ENCODE results near the gene ZGPAT. TPM values are rescaled to one million over a fixed set of nuclear protein-coding genes. Genes with fewer than 3 reads are reported as not detected.

Gene ZGPAT
- total and polyA plus RNA-seq, 5 donors: 14.5 to 29.5 (median 17.6) TPM

DNA sequence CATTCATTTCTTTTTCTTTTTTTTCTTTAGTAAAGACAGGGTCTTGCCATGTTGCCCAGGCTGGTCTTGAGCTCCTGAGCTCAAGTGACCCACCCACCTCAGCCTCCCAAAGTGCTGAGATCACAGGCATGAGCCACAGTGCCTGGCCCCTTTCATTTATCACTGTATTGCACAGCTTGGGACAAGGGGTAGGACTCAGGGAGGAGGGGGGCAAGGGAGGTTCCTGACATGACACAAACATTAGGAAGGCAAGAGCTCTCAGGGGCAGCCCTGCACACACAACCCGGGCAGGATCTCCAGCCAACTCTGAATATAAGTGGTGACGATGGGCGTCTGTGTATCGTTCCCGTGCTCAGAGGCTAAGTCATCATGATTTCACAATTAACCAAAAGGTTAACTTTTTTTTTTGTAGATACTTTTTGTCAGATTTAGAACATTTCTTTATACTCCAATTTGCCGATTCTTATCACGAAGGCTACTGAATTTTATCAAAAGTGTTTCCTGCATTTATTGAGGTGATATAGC, 51.6 kb downstream of the ZGPAT start:
- H3K4me1 ChIP-seq (ENCODE audit: control insufficient read depth, insufficient read depth, low read length): no peaks in the 10 kb centered on the region
- H3K9me3 ChIP-seq (ENCODE audit: control insufficient read depth, low read length): no peaks in the 10 kb centered on the region
- intact Hi-C loops (cut with DNase I): loop anchor here in 1 of 4 donors (10.0 kb wide), 1 partner anchor 215 kb away; the partner anchor contains the start of gene SRMS
- no peak overlapping the region for H3K4me3 ChIP-seq (ENCODE audit: low read length)
- no peak for ATAC-seq
- H3K27ac ChIP-seq (ENCODE audit: low read length): no peak overlapping the region
- DNase-seq: peak in 1 of 3 donors; percentile 6
- 84% methylated on average over 7 of the region's 7 CpGs for WGBS
- H3K27me3 ChIP-seq (ENCODE audit: control insufficient read depth, insufficient read depth): no peaks in the 10 kb centered on the region

DNA sequence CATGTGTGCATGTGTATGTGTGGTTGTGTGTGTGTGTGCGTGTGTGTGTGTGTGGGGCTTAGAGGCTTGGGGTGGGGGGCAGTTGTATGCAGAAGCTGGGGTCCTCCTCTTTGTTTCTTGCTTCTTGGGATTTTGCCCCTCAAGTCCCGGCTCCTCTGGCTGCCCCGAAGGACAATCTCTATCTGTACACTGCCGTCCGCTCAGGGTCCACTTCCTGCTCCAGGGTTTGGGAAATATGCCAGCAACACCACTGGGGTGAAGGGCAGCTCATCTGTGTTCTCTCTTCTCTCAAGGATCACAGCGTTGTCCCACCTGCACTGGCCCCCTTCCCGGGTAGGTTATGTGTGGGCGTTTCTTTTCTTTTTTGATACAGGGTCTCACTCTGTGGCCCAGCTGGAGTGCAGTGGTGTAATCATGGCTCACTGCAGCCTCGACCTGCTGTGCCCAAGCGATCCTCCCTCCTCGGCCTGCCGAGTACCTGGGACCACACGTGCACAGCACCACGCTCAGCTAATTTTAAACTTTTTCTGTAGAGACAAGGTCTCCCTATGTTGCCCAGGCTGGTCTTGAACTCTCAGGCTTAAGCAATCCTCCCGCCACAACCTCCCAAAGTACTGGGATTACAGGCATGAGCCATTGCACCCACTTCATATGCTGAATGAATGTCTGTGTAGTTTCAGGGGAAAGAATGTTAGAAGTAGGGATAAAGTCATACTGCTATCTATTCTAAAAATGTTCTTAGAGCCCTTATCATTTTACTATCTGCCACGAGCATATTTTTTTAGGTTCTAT, 57.4 kb downstream of the ZGPAT start:
- intact Hi-C loops (cut with DNase I): no loop called here
- Histone ChIP-seq H3K27ac (ENCODE audit: low read length) (no peak overlapping the region), H3K9me3 (ENCODE audit: control insufficient read depth, low read length) (no peaks in the 10 kb centered on the region), H3K4me3 (ENCODE audit: low read length) (no peak overlapping the region), H3K27me3 (ENCODE audit: control insufficient read depth, insufficient read depth) (no peaks in the 10 kb centered on the region), H3K4me1 (ENCODE audit: control insufficient read depth, insufficient read depth, low read length) (peaks cover 6% of the 10 kb centered on the region)
- WGBS: 61% methylated on average over 16 of the region's 16 CpGs
- DNase-seq (peak in 2 of 3 donors; percentile 15 to 30), ATAC-seq (peak in 1 of 2 donors; percentile 15)

DNA sequence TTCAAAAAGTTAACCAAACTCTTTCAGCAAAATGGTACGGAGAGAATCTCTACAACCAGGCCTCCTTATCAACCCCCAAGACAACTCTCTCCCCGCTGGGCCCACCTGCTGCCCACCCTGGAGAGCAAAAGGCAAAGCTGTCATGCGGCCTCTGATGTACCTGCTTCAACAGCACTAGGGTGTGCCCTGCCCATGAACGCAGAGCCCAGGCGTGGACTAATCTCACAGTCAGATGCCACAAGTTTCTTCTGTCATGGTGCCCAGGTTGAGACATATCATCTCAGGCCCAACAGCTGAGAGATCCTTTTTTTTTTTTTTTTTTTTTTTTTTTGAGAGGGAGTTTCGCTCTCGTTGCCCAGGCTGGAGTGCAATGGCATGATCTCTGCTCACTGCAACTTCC, 58.1 kb downstream of the ZGPAT start:
- Histone ChIP-seq H3K4me3 (ENCODE audit: low read length) (no peak overlapping the region), H3K4me1 (ENCODE audit: control insufficient read depth, insufficient read depth, low read length) (peaks cover 6% of the 10 kb centered on the region), H3K9me3 (ENCODE audit: control insufficient read depth, low read length) (no peaks in the 10 kb centered on the region), H3K27ac (ENCODE audit: low read length) (no peak overlapping the region), H3K27me3 (ENCODE audit: control insufficient read depth, insufficient read depth) (no peaks in the 10 kb centered on the region)
- intact Hi-C loops (cut with DNase I): no loop called here
- ATAC-seq: no peak
- peak in 2 of 3 donors; percentile 31 to 42 for DNase-seq
- 88% methylated on average over 7 of the region's 7 CpGs for WGBS

DNA sequence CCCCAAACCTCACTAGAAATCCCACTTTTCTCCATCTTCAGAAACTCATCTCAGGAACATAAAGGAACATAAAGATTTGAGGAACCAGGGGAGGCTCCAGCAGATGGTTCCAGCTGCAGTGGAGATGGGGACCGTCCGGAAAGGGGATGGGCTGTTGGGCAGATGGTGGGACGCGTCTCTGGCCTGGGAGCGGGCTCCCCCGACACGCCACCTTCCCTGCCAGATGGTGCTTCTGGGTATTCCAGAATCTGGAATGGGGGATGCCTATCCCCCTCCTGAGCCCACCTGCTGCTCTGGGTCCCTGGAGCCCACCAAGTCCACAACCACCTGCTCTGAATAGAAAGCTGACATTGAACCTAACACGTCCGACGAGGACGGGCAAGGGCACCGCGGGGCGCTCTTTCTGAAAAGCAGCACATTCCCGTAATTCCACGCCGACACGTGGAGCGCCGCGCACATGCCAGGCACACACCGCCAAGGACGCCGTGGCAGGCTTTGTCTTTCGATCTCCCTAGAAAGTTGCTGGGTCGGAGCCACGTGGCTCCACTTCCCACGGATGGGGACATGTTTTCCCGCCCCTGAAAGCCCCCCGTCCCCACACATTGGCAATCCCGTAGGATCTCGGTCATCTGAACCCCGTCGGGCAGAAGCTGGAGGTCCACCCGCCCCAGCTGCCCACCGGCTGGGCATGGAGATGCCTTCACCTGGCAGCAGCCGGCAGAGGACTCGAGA, 59.0 kb downstream of the ZGPAT start:
- H3K4me3 ChIP-seq (ENCODE audit: low read length): no peak overlapping the region
- intact Hi-C loops (cut with DNase I): no loop called here
- H3K27ac ChIP-seq (ENCODE audit: low read length): no peak overlapping the region
- peaks cover 6% of the 10 kb centered on the region for H3K4me1 ChIP-seq (ENCODE audit: control insufficient read depth, insufficient read depth, low read length)
- 93% methylated on average over 38 of the region's 38 CpGs for WGBS
- H3K9me3 ChIP-seq (ENCODE audit: control insufficient read depth, low read length): no peaks in the 10 kb centered on the region
- DNase-seq (peak in 2 of 3 donors; percentile 40 to 41), ATAC-seq (no peak)
- H3K27me3 ChIP-seq (ENCODE audit: control insufficient read depth, insufficient read depth): no peaks in the 10 kb centered on the region

DNA sequence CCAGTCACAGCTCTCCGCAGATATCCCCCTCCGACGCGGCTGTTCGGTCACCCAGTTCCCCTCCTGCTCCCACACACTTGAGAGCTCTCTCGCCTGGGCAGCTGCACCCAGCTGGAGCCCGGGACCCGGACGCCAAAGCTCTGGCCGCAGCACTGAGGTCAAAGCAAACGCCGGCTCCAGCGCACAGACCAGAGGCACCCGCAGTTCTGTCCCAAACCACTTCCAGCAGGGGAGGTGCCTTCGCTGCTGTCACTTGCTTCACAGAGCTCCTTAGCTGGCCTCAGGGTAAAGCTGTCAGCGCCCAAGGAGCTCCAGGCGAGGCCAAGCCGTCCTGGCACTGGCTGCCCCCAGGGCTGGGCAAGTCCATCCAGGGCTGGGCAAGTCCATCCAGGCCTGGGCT, 59.6 kb downstream of the ZGPAT start:
- Histone ChIP-seq H3K4me1 (ENCODE audit: control insufficient read depth, insufficient read depth, low read length) (peaks cover 6% of the 10 kb centered on the region), H3K9me3 (ENCODE audit: control insufficient read depth, low read length) (no peaks in the 10 kb centered on the region), H3K4me3 (ENCODE audit: low read length) (no peak overlapping the region), H3K27me3 (ENCODE audit: control insufficient read depth, insufficient read depth) (no peaks in the 10 kb centered on the region), H3K27ac (ENCODE audit: low read length) (no peak overlapping the region)
- intact Hi-C loops (cut with DNase I): no loop called here
- WGBS: 83% methylated on average over 18 of the region's 18 CpGs
- peak in 2 of 3 donors; percentile 70 to 80 for DNase-seq
- ATAC-seq: peak; percentile 28 to 30

DNA sequence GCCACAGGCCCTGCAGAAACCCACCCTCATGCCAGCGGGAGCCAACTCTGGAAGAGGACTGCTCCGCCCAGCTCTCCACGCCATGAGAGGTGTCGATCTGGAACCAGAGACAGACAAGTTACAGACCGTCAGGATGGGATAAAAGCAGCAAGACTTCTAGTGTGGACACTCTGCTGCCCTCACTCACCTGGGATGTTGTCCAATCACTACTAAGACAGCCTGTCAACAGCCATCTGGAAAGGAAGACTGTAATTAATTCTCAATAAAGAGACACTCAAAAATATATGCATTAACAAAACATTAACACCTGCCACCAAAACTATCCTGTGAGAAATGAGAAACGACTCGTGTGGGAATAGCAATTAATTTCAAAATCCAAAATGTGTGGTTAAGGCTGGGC, 60.0 kb downstream of the ZGPAT start:
- no peak overlapping the region for H3K4me3 ChIP-seq (ENCODE audit: low read length)
- no peaks in the 10 kb centered on the region for H3K9me3 ChIP-seq (ENCODE audit: control insufficient read depth, low read length)
- WGBS: 80% methylated on average over 7 of the region's 7 CpGs
- intact Hi-C loops (cut with DNase I): no loop called here
- H3K4me1 ChIP-seq (ENCODE audit: control insufficient read depth, insufficient read depth, low read length): peaks cover 6% of the 10 kb centered on the region
- no peak for ATAC-seq
- H3K27me3 ChIP-seq (ENCODE audit: control insufficient read depth, insufficient read depth): no peaks in the 10 kb centered on the region
- H3K27ac ChIP-seq (ENCODE audit: low read length): no peak overlapping the region
- no peak for DNase-seq

DNA sequence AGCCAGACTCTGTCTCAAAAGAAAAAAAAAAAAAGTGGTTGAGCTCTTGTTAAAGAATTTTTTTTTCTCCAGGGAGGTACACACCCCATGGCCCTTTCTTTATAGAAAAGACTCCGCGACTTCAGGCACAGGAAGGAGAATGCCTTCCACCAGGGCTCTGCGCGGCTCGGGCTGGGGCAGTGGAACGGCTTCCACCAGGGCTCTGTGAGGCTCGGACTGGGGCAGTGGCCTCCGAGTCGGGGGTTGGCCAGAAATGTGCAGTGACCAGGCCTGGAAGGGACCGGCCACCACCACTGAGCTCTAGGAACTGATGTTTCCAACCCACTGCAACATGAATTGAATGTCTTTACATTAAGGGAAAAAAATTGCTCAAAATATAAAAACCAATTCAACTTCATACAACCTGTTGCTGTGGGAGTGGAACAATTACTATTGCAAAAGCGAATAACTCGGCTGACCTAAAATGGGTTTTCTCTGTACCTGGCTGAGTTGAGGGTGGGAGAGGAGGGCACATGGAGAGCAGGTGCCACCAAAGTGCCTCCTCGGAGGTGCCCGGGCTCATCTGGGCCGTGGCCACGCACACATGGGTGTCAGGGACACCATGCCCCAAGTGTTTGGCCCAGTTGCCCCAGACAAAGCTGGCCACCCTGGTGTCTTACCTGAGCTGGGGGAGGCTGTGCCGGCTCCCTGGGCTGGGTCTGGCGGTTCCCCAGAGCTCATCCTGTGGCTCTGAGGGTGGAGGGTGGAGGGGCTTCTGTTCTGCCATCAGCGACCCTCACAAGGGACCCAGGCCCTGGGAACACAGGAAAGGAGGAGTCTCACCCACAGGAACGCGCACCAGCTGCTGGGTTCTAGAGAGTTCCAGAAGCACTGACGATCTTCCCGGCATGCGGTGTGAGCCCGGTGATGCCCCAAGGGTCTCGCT, 61.0 kb downstream of the ZGPAT start:
- H3K27me3 ChIP-seq (ENCODE audit: control insufficient read depth, insufficient read depth): no peaks in the 10 kb centered on the region
- H3K27ac ChIP-seq (ENCODE audit: low read length): no peak overlapping the region
- ATAC-seq (no peak), DNase-seq (peak in 2 of 3 donors; percentile 3 to 55)
- WGBS: 89% methylated on average over 26 of the region's 26 CpGs
- intact Hi-C loops (cut with DNase I): no loop called here
- no peak overlapping the region for H3K4me3 ChIP-seq (ENCODE audit: low read length)
- H3K9me3 ChIP-seq (ENCODE audit: control insufficient read depth, low read length): no peaks in the 10 kb centered on the region
- peaks cover 6% of the 10 kb centered on the region for H3K4me1 ChIP-seq (ENCODE audit: control insufficient read depth, insufficient read depth, low read length)

DNA sequence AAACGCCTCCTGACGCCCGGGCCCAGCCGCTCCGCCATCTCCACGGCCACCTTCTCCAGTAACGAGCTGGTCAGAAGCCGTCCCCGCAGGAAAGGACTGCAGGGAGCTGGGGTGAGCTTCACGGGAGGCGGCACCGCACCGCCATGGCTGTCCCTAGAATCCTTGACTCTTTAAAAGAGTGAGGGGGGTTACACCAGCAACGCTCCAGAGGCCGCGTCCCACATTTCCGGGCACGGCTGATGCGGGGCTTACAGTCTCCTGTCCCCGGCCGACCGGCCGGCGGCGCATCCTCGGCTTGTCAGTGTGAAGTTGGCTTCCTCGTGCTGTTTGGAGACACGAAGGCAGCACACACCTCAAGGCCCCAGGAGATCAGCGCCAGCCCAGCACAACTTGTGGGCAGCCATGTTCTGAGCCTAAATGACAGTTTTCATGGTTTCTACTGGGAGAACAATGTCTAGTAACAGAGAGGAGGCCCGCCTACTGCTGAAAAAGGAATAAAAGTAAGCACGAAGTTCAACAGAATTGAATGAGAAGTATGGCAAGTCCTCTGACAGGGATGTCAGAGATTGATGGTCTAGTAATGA, 62.1 kb downstream of the ZGPAT start:
- ATAC-seq (no peak), DNase-seq (peak in 1 of 3 donors; percentile 40)
- H3K27ac ChIP-seq (ENCODE audit: low read length): no peak overlapping the region
- H3K9me3 ChIP-seq (ENCODE audit: control insufficient read depth, low read length): no peaks in the 10 kb centered on the region
- WGBS: 90% methylated on average over 31 of the region's 31 CpGs
- H3K4me3 ChIP-seq (ENCODE audit: low read length): no peak overlapping the region
- no peaks in the 10 kb centered on the region for H3K27me3 ChIP-seq (ENCODE audit: control insufficient read depth, insufficient read depth)
- peaks cover 5% of the 10 kb centered on the region for H3K4me1 ChIP-seq (ENCODE audit: control insufficient read depth, insufficient read depth, low read length)
- intact Hi-C loops (cut with DNase I): loop anchor here in 1 of 4 donors (10.0 kb wide), 1 partner anchor 205 kb away; the partner anchor contains the start of gene SAMD10

DNA sequence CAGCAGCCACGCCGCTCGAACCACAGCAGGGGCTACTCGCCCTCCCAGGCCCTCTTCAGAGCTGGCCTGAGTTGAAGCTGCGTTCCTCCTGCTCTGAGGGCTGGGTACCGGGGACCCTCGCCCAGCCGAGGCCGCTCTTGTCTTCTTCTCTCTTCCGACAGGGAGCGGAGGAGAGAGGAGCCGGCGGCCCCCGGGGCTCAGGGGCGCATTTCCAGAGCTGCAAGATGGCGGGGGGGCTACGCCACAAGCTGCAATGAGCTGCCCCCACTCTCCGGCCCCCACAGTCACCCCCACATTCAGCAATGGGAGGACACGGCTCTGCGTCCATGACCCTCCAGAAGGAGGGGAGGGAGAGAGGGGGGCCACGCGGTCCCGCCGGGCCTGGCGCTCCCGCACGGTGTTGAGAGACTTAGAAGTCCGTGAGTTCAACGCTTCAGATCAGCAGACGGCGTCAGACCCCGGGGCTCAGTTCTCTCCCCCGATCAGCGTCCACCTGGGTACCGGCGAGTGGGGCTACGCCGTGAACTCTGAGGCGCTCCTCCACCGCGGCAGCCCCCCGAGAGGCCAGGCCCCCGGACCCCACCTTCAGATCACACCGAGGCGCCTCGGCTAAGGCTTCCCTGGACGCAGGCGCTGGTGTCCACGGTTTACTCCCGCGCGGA, 63.3 kb downstream of the ZGPAT start:
- WGBS: 91% methylated on average over 52 of the region's 52 CpGs
- no peak overlapping the region for H3K27ac ChIP-seq (ENCODE audit: low read length)
- H3K9me3 ChIP-seq (ENCODE audit: control insufficient read depth, low read length): no peaks in the 10 kb centered on the region
- no peak for ATAC-seq
- H3K27me3 ChIP-seq (ENCODE audit: control insufficient read depth, insufficient read depth): no peaks in the 10 kb centered on the region
- H3K4me1 ChIP-seq (ENCODE audit: control insufficient read depth, insufficient read depth, low read length): no peaks in the 10 kb centered on the region
- no peak overlapping the region for H3K4me3 ChIP-seq (ENCODE audit: low read length)
- DNase-seq: peak in 2 of 3 donors; percentile 39 to 59
- intact Hi-C loops (cut with DNase I): loop anchor here in 1 of 4 donors (10.0 kb wide), 1 partner anchor 204 kb away; the partner anchor contains the start of gene SAMD10

Measured in right cardiac atrium (tissue), 5 donors.